Stomach smooth muscle (tissue), 2 donors: ENCODE measurements around the gene FANCM.

Experiments used
- H3K27ac ChIP-seq: one replicate; pipeline ENCODE4 v1.7.0; 2013; ENCODE audit warnings: mild to moderate bottlenecking, low read length, inconsistent platforms
- H3K27me3 ChIP-seq, 2 donors: one replicate each; pipeline ENCODE4 v1.7.0; 2013; ENCODE audit warnings: low read length in 2 of 2; ENCODE audit not compliant: insufficient read depth in 2 of 2, control insufficient read depth in 1 of 2
- H3K36me3 ChIP-seq, 2 donors: one replicate each; pipeline ENCODE4 v1.7.0; 2013; ENCODE audit warnings: low read length in 2 of 2; ENCODE audit not compliant: control insufficient read depth in 2 of 2, insufficient read depth in 2 of 2
- H3K4me1 ChIP-seq: one replicate; pipeline ENCODE4 v1.7.0; 2013; ENCODE audit warnings: low read length; ENCODE audit not compliant: control insufficient read depth, insufficient read depth
- H3K4me3 ChIP-seq, 2 donors: one replicate each; pipeline ENCODE4 v1.7.0; 2013; ENCODE audit warnings: low read length in 2 of 2
- H3K9ac ChIP-seq, 2 donors: one replicate each; pipeline ENCODE4 v1.7.0; 2013; ENCODE audit warnings: low read length in 2 of 2, mild to moderate bottlenecking in 1 of 2
- H3K9me3 ChIP-seq, 2 donors: one replicate each; pipeline ENCODE4 v1.7.0; 2013; ENCODE audit warnings: low read length in 2 of 2; ENCODE audit not compliant: control insufficient read depth in 2 of 2
- donor health status: healthy.
- donor health status: Pancreatic carcinoma.

FANCM gene

DNA sequence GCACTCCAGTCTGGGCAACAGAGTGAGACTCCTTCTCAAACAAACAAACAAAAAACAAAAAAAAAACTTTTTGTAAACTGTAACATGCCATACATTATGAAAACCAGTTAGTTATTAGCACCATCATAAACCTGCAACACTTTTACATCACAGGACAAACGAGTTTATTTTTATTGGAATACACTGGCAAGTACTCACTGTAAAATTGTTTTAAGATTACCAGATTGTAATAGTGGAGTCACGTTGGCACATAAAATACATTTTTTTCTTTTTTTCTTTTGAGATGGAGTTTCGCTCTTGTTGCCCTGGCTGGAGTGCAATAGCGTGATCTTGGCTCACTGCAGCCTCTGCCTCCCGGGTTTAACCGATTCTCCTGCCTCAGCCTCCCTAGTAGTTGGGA is 17.1 kb upstream of the FANCM start:
- no peaks in the 10 kb centered on the region for H3K4me1 ChIP-seq
- no peak overlapping the region for H3K4me3 ChIP-seq
- H3K9me3 ChIP-seq: no peaks in the 10 kb centered on the region
- no peak overlapping the region for H3K27ac ChIP-seq
- no peak overlapping the region for H3K9ac ChIP-seq
- peaks cover 34 to 40% of the 10 kb centered on the region in 2 donors for H3K36me3 ChIP-seq
- H3K27me3 ChIP-seq: no peaks in the 10 kb centered on the region

DNA sequence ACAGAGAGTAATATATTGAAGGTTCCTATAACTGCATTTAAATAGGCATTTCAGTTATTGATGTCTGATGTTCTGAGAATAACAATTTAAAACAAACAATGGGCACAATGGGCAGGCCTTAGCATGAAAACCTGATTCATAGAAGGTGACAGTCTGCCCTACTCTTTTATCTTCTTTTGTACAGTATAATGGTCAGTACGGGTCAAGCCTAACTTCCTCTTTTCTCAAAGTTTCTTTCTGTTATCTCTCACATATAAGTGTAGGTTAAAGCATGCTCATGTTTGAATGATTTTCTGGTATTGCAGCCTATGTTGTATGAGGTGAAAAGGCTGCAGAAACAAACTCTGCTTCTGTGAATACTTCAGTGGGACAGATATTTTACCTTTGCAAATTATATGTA is 15.6 kb upstream of the FANCM start:
- Histone ChIP-seq H3K36me3 (peaks cover 32 to 38% of the 10 kb centered on the region in 2 donors), H3K27me3 (no peaks in the 10 kb centered on the region), H3K4me1 (no peaks in the 10 kb centered on the region), H3K27ac (no peak overlapping the region), H3K9me3 (no peaks in the 10 kb centered on the region), H3K4me3 (no peak overlapping the region), H3K9ac (no peak overlapping the region)

DNA sequence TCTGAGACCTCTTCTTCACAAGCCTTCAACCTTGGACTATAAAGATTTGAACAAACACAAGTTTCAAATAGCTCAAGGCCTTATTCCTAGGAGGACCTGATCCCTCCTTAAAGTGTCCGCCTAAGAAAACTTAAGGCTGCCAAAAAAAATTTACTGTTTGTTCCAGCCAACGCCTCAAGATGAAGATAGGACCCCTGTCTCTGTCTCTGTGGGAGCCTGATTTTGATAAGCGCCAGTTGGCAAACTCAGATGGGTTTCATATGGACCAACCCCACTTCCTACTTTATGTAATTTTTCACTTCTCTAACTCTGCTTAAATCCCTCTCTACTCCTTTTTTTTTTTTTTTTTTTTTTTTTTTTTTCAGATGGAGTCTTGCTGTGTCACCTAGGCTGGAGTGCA is 12.5 kb upstream of the FANCM start:
- peaks cover 22 to 24% of the 10 kb centered on the region in 2 donors for H3K36me3 ChIP-seq
- no peak overlapping the region for H3K9ac ChIP-seq
- no peak overlapping the region for H3K4me3 ChIP-seq
- no peak overlapping the region for H3K27ac ChIP-seq
- H3K27me3 ChIP-seq: no peaks in the 10 kb centered on the region
- no peaks in the 10 kb centered on the region for H3K9me3 ChIP-seq
- H3K4me1 ChIP-seq: no peaks in the 10 kb centered on the region

DNA sequence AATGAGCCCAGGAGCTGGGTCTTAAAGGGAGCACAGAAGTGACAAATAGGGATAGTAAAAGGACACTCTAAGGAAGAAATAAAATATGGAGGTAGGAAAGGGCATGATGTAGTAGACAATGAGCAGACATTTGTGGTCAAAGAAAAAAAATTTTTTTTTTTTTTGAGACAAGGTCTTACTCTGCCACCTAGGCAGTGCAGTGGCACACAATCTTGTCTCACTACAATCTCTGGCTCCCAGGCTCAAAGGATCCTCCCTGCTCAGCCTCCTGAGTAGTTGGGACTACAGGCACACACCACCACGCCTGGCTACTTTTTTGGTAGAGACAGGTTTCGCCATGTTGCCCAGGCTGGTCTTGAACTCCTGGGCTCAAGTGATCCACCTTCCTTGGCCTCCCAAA is 10.0 kb upstream of the FANCM start:
- Histone ChIP-seq H3K4me3 (no peak overlapping the region), H3K27ac (no peak overlapping the region), H3K36me3 (peaks cover 12 to 14% of the 10 kb centered on the region in 2 donors), H3K4me1 (no peaks in the 10 kb centered on the region), H3K9ac (no peak overlapping the region), H3K9me3 (no peaks in the 10 kb centered on the region), H3K27me3 (no peaks in the 10 kb centered on the region)

DNA sequence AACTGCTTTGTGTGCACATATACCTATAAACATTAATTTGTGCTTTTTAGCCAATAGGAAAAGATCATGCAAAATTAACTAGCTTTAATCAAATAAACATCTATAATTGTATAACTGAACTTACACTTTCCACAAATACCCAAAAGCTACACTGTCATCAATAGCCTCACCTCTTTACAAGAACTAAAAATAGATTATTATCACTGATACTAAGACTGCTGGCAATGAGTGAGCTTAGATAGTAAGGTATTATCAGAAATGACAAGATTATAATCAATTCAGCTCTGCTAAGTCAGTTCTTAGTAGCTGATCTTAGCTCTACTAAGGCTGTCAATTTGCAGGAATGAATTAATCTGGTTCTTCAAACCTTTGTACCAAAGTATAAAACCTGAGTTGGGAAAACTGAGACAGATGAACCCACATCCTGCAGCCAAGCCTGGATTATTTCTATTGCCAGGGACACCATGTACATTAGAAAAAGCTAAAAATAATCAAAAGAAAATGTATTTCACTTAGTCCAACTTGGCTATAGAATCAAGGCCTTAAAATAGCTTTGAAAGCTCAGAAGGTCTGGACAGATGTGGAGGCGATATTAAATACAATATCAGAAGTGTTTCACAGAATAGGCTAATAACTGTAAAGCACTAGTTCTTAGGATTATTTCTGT is 6.6 kb upstream of the FANCM start:
- Histone ChIP-seq H3K4me1 (no peaks in the 10 kb centered on the region), H3K27ac (no peak overlapping the region), H3K36me3 (peaks cover 3 to 9% of the 10 kb centered on the region in 2 donors), H3K4me3 (no peak overlapping the region), H3K9ac (no peak overlapping the region), H3K27me3 (no peaks in the 10 kb centered on the region), H3K9me3 (no peaks in the 10 kb centered on the region)

DNA sequence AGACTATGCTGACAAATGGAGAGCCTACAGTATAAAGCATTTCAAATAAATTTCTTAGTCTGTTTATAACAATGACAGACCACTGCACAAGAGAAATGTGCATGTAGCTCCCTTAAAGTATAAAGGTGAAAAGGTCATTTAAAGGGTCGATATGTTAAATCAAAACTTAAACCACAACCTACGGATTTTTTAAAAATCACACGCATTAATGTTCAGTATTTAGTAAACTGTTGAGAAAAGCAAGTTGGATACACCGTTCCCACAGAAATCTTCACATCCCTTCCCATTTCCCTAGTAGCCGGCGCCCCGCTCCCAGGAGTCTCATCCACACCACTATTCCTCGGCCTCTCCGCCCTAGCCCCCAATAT is 2.1 kb upstream of the FANCM start:
- peaks cover 13% of the 10 kb centered on the region for H3K4me1 ChIP-seq

DNA sequence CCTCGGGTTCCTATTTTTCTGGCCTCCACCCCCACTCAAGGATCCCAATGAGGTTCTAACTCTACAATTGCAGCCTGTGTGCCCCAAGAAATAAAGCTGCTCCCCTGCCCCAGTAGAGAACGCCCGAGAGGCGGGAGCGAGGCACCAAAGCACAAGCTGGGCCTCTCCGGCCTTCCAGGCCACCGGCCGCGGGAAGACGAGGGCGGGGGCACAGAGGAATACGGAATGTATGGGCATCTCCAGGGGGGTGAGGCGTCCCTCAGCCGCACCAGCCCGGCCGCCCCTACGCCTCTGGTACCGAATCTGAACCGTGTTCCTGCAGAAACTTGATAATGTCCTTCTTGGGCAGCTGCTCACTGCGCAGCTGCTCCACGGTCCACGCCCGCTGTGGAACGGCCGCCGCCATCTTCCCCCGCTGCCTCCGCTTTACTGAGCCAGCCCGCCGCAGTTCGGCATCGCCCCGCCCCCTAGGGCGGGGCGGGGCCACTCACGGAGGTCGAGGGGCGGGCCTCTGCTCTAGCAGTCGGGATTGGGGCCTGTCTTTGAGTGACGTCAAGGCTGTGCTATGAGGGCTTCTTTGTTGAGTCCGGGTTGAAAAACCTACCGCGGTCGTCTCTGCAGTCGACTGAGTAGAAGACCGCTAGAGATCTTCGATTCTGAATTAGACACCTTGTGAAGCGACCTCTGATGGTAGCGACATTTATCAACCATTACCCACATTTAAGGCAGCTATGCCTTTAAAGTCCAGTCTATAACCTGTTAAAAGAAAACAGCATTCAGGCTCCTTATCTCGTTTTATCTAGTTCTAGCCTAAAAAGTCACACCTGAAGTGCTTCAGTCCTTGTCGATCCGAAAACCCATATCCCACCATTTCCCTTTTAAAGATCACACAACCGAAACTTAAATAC is 1.4 kb upstream of the FANCM start, which contains the start of gene FKBP3:
Gene FKBP3 (minus strand): TSS at position 431 of the 908 bp plus-strand sequence. CDS start 25 bp downstream, at position 406.
- peaks cover 13% of the 10 kb centered on the region for H3K4me1 ChIP-seq
- H3K27ac ChIP-seq: peak within 1 kb of the TSS; percentile 88
- H3K36me3 ChIP-seq: peaks cover 0 to 2% of the 10 kb centered on the region in 2 donors
- peak within 1 kb of the TSS; percentile 94 to 98 for H3K9ac ChIP-seq
- H3K4me3 ChIP-seq: peak within 1 kb of the TSS; percentile 77 to 94
- H3K27me3 ChIP-seq: no peaks in the 10 kb centered on the region
- H3K9me3 ChIP-seq: no peaks in the 10 kb centered on the region

More for the DNA sequence above, 2.1 kb upstream of the FANCM start:
- H3K27ac ChIP-seq: peak overlapping the region; percentile 88
- H3K9me3 ChIP-seq: no peaks in the 10 kb centered on the region
- peak overlapping the region; percentile 77 to 94 for H3K4me3 ChIP-seq
- H3K9ac ChIP-seq: peak overlapping the region; percentile 94 to 98
- no peaks in the 10 kb centered on the region for H3K27me3 ChIP-seq
- H3K36me3 ChIP-seq: peaks cover 0 to 4% of the 10 kb centered on the region in 2 donors

DNA sequence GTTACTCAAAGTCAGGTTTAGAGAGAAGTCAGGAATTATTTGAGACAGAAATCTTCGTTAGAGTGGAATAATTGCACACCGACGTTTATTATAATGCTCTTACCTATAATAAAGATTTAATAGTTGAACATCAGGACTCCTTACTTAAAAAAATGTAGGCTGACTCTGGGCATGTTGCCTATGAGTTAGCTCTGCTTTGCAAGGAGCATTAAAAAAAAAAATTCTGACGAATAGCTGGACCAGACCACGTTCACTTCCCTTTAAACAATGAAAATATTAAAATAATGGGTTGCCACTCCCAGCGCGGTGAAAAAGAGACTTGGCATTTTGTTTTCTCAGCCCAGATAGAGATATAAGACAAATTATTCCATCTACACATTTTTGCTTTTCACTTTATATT is 574 bp upstream of the FANCM start:
- Histone ChIP-seq H3K9me3 (no peaks in the 10 kb centered on the region), H3K9ac (peak overlapping the region; percentile 85 to 98), H3K27me3 (no peaks in the 10 kb centered on the region), H3K4me1 (peaks cover 13% of the 10 kb centered on the region), H3K4me3 (peak overlapping the region; percentile 77 to 94), H3K27ac (peak overlapping the region; percentile 88), H3K36me3 (no peaks in the 10 kb centered on the region)

DNA sequence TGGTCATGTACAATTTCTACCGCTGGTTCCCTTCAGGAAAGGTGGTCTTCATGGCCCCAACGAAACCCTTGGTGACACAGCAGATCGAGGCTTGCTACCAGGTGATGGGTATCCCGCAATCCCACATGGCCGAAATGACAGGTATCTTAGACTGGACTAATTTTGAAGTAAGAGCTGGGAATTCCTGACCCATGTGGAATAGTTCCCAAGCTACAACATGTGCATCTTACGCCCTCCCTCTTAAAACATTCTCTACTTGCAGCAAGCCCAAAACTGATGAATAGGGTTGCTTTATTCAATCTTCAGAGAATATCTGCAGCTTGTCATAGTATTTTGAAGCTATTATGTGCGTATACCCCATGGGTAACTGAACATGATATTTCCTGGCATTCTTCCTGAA is 669 bp downstream of the FANCM start:
- Histone ChIP-seq H3K27me3 (no peaks in the 10 kb centered on the region), H3K36me3 (no peaks in the 10 kb centered on the region), H3K4me3 (peak overlapping the region; percentile 77 to 94), H3K27ac (peak overlapping the region; percentile 88), H3K9ac (peak overlapping the region; percentile 24 to 74), H3K4me1 (peaks cover 13% of the 10 kb centered on the region), H3K9me3 (no peaks in the 10 kb centered on the region)

DNA sequence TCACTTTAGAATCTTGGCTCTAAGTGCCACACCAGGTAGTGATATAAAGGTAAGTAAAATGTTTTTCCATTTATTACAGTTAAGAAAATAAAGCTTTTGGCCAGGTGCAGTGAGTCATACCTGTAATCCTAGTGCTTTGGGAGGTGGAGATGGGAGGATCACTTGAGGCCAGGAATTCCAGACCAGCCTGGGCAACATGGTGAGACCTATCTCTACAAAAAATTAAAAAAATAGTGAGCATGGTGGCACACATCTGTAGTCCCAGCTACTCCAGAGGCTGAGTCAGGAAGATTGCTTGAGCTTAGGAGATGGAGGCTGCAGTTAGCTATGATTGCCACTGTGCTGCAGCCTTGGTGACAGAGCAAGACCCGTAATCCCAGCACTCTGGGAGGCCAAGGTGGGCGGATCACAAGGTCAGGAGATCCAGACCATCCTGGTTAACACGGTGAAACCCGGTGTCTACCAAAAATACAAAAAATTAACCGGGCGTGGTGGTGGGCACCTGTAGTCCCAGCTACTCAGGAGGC is 5.0 kb downstream of the FANCM start:
- Histone ChIP-seq H3K4me3 (no peak overlapping the region), H3K4me1 (peaks cover 13% of the 10 kb centered on the region), H3K36me3 (no peaks in the 10 kb centered on the region), H3K27ac (no peak overlapping the region), H3K27me3 (no peaks in the 10 kb centered on the region), H3K9me3 (no peaks in the 10 kb centered on the region), H3K9ac (no peak overlapping the region)
